KMS-11 (cell line): ENCODE data around the gene DGKQ.

ENCODE experiments used
- H2AFZ ChIP-seq: fragments of 200-600 bp; sonication (generic); 2 replicates; pipeline ENCODE4 v1.6.1; 2016; ENCODE audit warnings: antibody characterized with exemption, mixed run types, low read depth
- H3K27ac ChIP-seq: fragments of 200-600 bp; sonication (generic); 2 replicates; pipeline ENCODE4 v1.6.1; 2016; ENCODE audit warnings: mild to moderate bottlenecking, mixed run types
- H3K27me3 ChIP-seq: fragments of 200-600 bp; sonication (generic); 2 replicates; pipeline ENCODE4 v1.6.1; 2017; ENCODE audit warnings: mild to moderate bottlenecking, low read depth, mixed run types, moderate library complexity; ENCODE audit not compliant: insufficient read depth
- H3K36me3 ChIP-seq: fragments of 200-600 bp; sonication (generic); 2 replicates; pipeline ENCODE4 v1.6.1; 2017; ENCODE audit warnings: mild to moderate bottlenecking, mixed run types; ENCODE audit not compliant: insufficient read depth
- H3K4me1 ChIP-seq: fragments of 200-600 bp; sonication (generic); 2 replicates; pipeline ENCODE4 v1.6.1; 2016; ENCODE audit warnings: mild to moderate bottlenecking, low read depth, mixed run types; ENCODE audit not compliant: poor library complexity, severe bottlenecking
- H3K4me2 ChIP-seq: fragments of 200-600 bp; sonication (generic); 2 replicates; pipeline ENCODE4 v1.7.0; 2016; ENCODE audit warnings: mild to moderate bottlenecking, mixed run types
- H3K4me3 ChIP-seq: fragments of 200-600 bp; sonication (generic); IDR thresholded peaks from 2 replicates; pipeline ENCODE4 v1.6.1; 2017; ENCODE audit warnings: low read depth, low read length, mixed read lengths; ENCODE audit not compliant: insufficient read depth
- H3K79me2 ChIP-seq: fragments of 200-600 bp; sonication (generic); 2 replicates; pipeline ENCODE4 v1.6.1; 2016; ENCODE audit warnings: low read depth, mixed run types; ENCODE audit not compliant: insufficient read depth
- H3K9ac ChIP-seq: fragments of 200-600 bp; sonication (generic); 2 replicates; pipeline ENCODE4 v1.6.1; 2016; ENCODE audit warnings: mild to moderate bottlenecking, mixed run types
- H4K20me1 ChIP-seq: fragments of 200-600 bp; sonication (generic); 2 replicates; pipeline ENCODE4 v1.6.1; 2016; ENCODE audit warnings: mild to moderate bottlenecking, mixed run types; ENCODE audit not compliant: insufficient read depth
- CTCF ChIP-seq: fragments of 200-600 bp; sonication (generic); conservative IDR thresholded peaks from 2 replicates; pipeline ENCODE4 v1.6.1; 2017; ENCODE audit warnings: low read depth, mild to moderate bottlenecking, antibody characterized with exemption, low read length, moderate library complexity, mixed read lengths

Gene DGKQ

DNA sequence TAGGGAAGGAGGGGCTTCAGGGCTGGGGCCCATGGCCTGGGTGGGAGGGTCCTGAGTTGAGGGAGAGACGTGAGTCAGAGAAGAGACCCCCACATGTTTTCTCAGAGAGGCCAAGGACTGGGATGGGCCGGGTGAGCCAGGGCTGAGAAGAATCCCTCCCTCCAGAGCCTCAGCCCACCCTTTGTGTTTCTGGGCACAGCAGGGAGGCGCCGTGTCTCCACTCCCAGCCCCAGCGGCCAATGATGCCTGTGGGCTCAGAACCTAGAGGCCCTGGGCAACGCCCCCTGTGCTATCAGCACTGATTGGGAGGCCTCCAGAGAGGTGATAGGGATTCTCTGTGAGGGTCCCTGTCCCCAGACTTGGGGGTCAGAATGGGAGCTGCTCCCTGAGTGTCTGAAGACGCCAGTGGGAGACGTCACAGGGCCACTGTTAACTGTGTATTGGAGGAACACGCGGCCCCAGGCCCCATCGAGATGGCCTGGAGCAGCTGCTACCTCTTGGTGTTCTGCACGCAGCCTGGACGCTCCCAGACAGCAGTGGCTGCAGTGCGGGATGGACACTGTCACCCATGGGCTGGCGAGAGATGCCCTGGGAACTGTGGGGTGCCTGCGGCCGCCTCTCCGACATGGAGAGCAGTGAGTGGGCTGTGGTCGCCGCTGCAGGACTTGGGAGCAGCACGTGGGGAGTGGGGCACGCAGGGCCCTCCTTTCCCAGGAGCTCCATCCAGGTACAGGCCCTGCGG, 46.5 kb upstream of the DGKQ start:
- no peaks in the 10 kb centered on the region for H3K36me3 ChIP-seq
- H3K4me2 ChIP-seq, result no peak overlapping the region

DNA sequence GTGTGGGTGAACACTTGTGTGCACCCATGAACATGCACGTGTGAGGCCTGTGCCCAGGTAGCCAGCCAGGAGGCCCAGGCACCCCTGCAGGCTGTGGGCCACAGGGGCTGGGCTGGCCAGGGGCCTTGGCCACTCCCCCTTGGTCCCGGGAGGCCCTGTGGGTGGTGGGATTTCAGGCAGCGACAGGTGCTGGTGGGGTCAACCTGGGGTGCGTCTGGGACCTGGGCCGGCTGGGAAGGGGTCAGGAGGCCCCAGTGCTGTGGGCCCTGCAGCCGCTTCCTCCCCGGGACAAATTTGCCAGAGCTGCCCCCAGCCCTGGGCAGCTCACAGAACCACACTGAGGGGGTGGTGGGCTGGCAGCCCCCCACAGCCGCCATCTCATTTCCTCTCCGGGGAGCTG, 46.0 kb upstream of the DGKQ start:
- H3K4me3 ChIP-seq, result no peak overlapping the region
- no peak overlapping the region for H3K9ac ChIP-seq
- H4K20me1 ChIP-seq, result no peaks in the 10 kb centered on the region
- no peaks in the 10 kb centered on the region for H3K27me3 ChIP-seq
- no peak overlapping the region for H3K4me2 ChIP-seq
- H3K4me1 ChIP-seq, result no peaks in the 10 kb centered on the region
- H2AFZ ChIP-seq, result no peak overlapping the region
- H3K36me3 ChIP-seq, result no peaks in the 10 kb centered on the region
- H3K79me2 ChIP-seq, result no peaks in the 10 kb centered on the region
- H3K27ac ChIP-seq, result no peak overlapping the region
- TF ChIP-seq CTCF, result no peak

More for the DNA sequence above, 46.5 kb upstream of the DGKQ start:
- no peak overlapping the region for H2AFZ ChIP-seq
- H3K79me2 ChIP-seq, result no peaks in the 10 kb centered on the region
- H3K9ac ChIP-seq, result no peak overlapping the region
- H3K4me1 ChIP-seq, result no peaks in the 10 kb centered on the region
- H3K27me3 ChIP-seq, result no peaks in the 10 kb centered on the region
- no peaks in the 10 kb centered on the region for H4K20me1 ChIP-seq
- no peak for TF ChIP-seq CTCF
- H3K4me3 ChIP-seq, result no peak overlapping the region
- no peak overlapping the region for H3K27ac ChIP-seq

DNA sequence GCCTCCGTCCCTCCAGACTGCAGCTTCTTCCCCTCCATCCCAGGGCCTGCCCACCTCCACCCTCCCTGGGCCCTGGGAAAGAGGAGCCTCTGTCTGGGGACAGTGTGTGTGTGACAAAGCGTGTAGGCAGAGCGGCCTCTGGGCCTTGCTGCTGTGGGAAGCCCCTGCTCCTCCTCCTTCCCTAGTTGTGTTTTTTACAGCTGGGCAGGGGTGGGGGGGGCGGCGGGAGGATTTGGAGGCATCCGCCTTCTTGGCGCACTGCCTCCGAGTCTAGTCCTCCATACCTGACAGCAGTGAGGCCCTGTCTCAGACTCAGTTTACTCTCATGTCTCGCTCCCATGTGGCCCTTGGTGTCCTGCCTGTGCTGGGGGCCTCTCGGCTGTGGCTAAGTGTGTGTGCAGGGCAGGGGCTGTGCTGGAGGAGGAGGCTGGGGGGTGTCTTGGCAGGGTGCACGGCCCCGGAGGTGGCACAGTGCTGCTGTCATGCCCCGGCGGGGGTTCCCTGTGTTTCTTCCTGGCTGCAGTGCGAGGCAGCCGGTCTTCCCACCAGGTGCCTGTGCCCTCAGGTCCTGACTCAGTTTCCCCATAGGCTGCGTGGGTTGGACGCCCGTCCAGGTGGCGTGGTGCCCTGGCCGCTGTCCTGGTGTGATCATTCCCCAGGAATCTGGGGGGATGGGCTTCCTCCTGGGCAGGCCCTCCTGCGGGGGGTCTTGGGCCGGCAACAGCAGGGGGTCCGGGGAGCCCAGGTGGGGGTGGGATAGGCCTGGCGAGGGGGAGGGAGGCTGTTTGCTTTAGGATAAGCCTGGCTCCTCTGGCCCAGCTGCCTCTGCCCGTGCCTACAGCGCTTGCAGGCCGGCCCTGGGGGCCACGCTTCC, 45.0 kb upstream of the DGKQ start:
- Histone ChIP-seq H3K4me2 (no peak overlapping the region), H3K27ac (no peak overlapping the region), H4K20me1 (no peaks in the 10 kb centered on the region), H3K4me3 (no peak overlapping the region), H3K79me2 (no peaks in the 10 kb centered on the region), H3K36me3 (no peaks in the 10 kb centered on the region), H2AFZ (no peak overlapping the region), H3K4me1 (no peaks in the 10 kb centered on the region), H3K27me3 (no peaks in the 10 kb centered on the region), H3K9ac (no peak overlapping the region)
- TF ChIP-seq CTCF, result no peak

GRCh38 chr4:1017706-1018105, 44.3 kb upstream of the DGKQ start:
- H3K79me2 ChIP-seq, result no peaks in the 10 kb centered on the region
- H3K4me2 ChIP-seq, result no peak overlapping the region
- no peaks in the 10 kb centered on the region for H3K4me1 ChIP-seq
- TF ChIP-seq CTCF, result no peak
- no peak overlapping the region for H3K4me3 ChIP-seq
- no peak overlapping the region for H2AFZ ChIP-seq
- no peak overlapping the region for H3K27ac ChIP-seq
- no peaks in the 10 kb centered on the region for H4K20me1 ChIP-seq
- H3K27me3 ChIP-seq, result no peaks in the 10 kb centered on the region
- H3K36me3 ChIP-seq, result no peaks in the 10 kb centered on the region
- no peak overlapping the region for H3K9ac ChIP-seq
